ENCODE measurements around the gene IL1RAP.

IL1RAP gene

DNA sequence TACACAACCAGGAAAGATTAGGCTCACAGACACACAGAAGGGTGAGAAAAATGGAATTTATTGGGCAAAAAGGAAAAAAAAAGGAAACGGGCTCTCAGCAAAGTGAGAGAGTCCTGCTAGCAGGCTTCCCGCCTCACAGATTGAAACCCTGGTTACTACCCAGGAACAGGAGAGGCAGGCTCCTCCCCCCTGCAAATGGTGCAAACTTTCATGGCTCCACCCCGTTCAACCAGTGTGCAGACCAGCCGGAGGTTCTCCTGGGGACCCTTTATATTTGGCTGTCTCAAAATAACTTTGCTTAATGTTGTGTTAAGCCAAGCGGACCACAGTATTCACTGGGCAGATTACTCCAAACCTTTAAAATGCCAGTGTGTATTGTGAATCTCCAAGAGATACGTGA is 40.3 kb downstream of the IL1RAP start:
- no peak for DNase-seq (ENCODE audit: low spot score)
- TF ChIP-seq, protein P1, sequence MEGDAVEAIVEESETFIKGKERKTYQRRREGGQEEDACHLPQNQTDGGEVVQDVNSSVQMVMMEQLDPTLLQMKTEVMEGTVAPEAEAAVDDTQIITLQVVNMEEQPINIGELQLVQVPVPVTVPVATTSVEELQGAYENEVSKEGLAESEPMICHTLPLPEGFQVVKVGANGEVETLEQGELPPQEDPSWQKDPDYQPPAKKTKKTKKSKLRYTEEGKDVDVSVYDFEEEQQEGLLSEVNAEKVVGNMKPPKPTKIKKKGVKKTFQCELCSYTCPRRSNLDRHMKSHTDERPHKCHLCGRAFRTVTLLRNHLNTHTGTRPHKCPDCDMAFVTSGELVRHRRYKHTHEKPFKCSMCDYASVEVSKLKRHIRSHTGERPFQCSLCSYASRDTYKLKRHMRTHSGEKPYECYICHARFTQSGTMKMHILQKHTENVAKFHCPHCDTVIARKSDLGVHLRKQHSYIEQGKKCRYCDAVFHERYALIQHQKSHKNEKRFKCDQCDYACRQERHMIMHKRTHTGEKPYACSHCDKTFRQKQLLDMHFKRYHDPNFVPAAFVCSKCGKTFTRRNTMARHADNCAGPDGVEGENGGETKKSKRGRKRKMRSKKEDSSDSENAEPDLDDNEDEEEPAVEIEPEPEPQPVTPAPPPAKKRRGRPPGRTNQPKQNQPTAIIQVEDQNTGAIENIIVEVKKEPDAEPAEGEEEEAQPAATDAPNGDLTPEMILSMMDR (IDR thresholded peaks at IDR 0.05; ENCODE audit: extremely low read depth, missing control alignments): no peak

DNA sequence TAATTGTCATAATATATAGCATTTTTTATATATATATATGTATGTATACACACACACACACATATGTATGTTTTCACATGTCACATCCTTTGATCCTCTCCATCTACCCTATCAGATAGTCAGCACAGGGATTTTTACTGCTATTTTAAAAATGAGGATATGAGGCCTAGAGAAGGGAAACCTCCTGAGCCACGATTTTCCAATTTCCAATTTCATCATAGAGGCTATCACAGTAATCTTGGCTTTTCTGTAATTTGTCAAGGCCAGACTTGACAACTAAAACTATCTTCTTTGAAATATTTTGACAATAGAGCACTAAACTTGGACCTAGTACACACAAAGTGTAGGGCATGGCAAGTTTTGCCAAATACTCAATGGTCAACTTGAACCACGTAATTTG is 42.5 kb downstream of the IL1RAP start:
- TF ChIP-seq, protein P1 (IDR thresholded peaks at IDR 0.05; ENCODE audit: extremely low read depth, missing control alignments): no peak

DNA sequence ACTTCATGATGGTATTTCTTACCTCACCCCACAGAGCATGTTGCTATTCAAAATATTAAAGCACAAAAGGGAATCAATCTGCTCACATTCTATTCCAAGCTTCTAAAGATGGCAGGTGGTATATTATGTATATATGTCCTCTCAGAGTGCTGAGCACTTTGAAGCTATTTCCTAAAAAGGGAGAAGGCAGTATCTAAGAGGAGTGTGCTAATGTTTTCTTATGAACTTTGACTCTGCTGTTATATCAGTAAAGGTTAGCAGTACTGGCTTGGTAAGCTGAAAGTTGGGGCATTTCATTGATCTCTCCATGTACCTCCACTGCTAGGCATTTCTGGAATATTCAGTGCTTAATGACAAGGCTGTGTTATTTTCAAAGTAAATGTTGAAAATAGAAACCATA is 43.4 kb downstream of the IL1RAP start:
- DNase-seq (ENCODE audit: low spot score): no peak

More for the DNA sequence above, 42.5 kb downstream of the IL1RAP start:
- DNase-seq (ENCODE audit: low spot score): no peak

DNA sequence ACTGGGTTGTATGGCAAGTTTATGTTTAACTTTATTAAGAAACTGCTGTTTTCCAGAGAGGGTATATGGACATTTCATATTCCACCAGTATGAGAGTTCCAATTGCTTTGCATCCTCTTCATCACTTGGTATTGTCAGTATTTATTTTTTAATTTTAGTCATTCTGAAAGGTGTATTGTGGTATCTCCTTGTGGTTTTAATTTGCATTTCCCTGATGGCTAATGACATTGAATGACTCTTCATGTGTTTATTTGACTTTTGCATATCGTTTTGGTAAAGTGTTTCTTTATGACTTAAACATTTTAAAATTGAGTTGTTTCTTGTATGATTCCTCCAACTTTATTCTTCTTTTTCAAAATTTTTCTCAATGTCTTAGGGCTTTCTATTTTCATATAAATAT is 44.4 kb downstream of the IL1RAP start:
- TF ChIP-seq, protein P1 (IDR thresholded peaks at IDR 0.05; ENCODE audit: extremely low read depth, missing control alignments): no peak
- DNase-seq (ENCODE audit: low spot score): no peak

More for the DNA sequence above, 43.4 kb downstream of the IL1RAP start:
- TF ChIP-seq, protein P1 (IDR thresholded peaks at IDR 0.05; ENCODE audit: extremely low read depth, missing control alignments): no peak

DNA sequence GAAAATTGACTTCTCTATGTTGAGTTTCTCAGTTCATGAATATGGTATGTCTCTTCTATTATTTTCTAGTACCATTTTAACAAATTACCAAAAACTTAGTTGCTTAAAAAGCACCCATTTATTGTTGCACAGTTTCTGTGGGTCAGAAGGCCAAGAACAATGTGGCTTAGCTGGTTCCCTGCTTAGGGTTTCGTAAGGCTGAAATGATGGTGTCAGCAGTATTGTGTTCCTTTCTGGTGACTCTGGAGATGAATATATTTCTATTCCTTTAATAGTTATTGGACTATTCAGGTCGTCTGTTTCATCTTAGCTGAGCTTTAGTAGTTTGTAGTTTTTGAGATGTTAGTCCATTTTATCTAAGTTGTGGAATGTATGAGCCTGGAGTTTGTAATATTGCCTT is 44.9 kb downstream of the IL1RAP start:
- TF ChIP-seq, protein P1 (IDR thresholded peaks at IDR 0.05; ENCODE audit: extremely low read depth, missing control alignments): no peak
- DNase-seq (ENCODE audit: low spot score): no peak

DNA sequence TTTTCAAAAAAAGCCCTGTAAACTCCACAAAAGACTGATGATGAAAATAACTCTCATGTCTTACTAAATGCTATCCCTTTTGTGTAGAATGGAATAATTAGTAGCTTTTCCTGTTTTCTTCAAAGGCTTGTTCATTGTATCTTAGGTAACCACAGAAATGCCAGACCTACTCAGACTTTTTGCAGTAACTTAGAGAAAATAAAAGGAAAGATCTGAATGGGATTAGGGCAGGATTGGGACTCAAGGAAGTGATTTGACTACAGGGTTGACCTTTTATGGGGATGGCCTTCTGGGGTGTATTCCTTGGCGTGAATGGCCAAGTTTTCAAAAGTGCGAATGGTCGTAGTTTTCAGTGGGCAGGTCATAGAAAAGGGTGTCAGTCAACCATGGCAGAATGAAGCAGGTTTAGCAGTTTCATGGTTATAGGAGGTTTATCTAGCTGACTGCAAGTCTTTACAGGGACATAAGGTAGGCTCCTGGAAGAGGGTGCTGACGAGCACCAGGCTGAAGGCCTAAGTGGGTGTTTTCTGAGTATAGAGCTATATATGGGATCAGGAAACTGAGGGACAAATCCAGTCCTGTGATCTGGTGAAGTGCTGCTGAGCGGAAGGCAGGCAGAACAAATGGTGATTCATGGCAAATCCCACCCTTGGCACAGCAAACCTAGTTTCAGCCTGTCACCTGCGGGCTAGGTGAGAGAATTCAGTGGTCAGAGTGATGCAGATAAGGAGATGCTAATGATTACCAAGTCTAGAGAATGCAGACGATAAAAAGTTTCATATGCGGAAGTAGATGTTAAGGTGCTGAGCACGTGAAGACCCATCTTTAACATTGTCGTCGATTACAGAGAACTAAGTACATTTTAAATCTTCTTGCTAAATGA is 46.4 kb downstream of the IL1RAP start:
- DNase-seq (ENCODE audit: low spot score): no peak
- TF ChIP-seq, protein P1 (IDR thresholded peaks at IDR 0.05; ENCODE audit: extremely low read depth, missing control alignments): no peak

DNA sequence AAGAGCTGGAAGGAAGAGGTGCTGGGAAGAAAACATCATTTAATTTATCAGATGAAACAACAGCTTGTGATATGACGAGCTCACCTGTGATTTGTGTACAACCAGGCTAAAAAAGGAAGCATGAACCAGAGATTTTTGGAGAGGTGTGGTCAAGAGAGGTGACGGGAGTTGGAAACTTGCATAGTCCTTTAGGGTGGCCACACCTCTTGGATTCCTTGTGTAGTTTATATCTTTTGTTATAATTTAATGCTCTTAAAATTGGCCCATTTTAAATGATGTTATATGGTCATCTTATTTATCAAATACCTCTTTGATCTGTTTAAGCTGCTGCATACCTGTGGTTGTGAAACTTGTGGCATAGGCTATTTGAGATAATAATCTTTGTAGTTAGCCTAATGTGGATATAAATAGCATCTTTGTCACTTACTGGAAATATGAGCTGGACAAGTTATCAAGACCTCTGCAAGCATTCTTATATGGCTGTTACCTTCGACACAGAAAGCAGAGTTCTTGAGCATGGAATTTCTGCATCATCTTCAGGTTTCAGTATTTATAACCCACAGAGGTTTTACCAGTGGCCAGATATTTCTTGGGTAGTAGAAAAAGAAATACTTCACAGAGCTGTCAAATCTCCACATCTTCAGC is 49.1 kb downstream of the IL1RAP start:
- TF ChIP-seq, protein P1 (IDR thresholded peaks at IDR 0.05; ENCODE audit: extremely low read depth, missing control alignments): no peak
- no peak for DNase-seq (ENCODE audit: low spot score)

Measured in GM20000 (cell line).